H1 (cell line): Measurements from ENCODE around the gene NFAM1. TPM values are rescaled to one million over a fixed set of nuclear protein-coding genes. Genes with fewer than 3 reads are reported as not detected.

Experiments used
- CTCF ChIA-PET: fragments of 300-600 bp; sonication (Branson Sonifier 250); formaldehyde crosslinking; loops from one replicate; lab custom pipeline; 2021; ENCODE audit not compliant: partially characterized antibody; lab: Charles Lee
- POLR2A ChIA-PET: fragments of 300-600 bp; sonication (Branson Sonifier 250); formaldehyde crosslinking; loops from one replicate; lab custom pipeline; 2021; ENCODE audit warnings: inconsistent platforms; ENCODE audit not compliant: partially characterized antibody; lab: Charles Lee
- DNase-seq, 2 experiments: peaks; one replicate each; pipeline versions ENCODE4 v3.0.0 to v3.0.0-alpha.2; 2010 to 2022; ENCODE audit warnings: low spot score in 2 of 2, low read depth in 1 of 2, mixed read lengths in 1 of 2
- FAIRE-seq: peaks from 2 replicates; lab custom pipeline; 2011; peaks lifted over from hg19 to GRCh38; lab: Jason Lieb, UNC
- H2AFZ ChIP-seq: 2 replicates; pipeline ENCODE4 v1.8.1; 2012; ENCODE audit warnings: low read length, inconsistent platforms
- H2AK5ac ChIP-seq: 2 replicates; pipeline ENCODE4 v1.6.1; 2013; ENCODE audit warnings: low read depth, low read length
- H2BK120ac ChIP-seq: replicated peaks from 2 replicates; pipeline ENCODE3; 2013; ENCODE audit warnings: low read depth, low read length, inconsistent platforms
- H2BK12ac ChIP-seq: 2 replicates; pipeline ENCODE4 v1.6.1; 2013; ENCODE audit warnings: low read depth, low read length
- H2BK15ac ChIP-seq: 2 replicates; pipeline ENCODE4 v1.6.1; 2013; ENCODE audit warnings: low read length
- H2BK20ac ChIP-seq: 2 replicates; pipeline ENCODE4 v1.6.1; 2013; ENCODE audit warnings: low read length
- H2BK5ac ChIP-seq: 2 replicates; pipeline ENCODE4 v1.6.1; 2013; ENCODE audit warnings: low read depth, low read length
- H3K14ac ChIP-seq: 2 replicates; pipeline ENCODE4 v1.6.1; 2013; ENCODE audit warnings: inconsistent platforms; ENCODE audit not compliant: insufficient read length
- H3K18ac ChIP-seq: 2 replicates; pipeline ENCODE4 v1.6.1; 2013; ENCODE audit warnings: low read length; ENCODE audit errors: extremely low read depth
- H3K23ac ChIP-seq: 2 replicates; pipeline ENCODE4 v1.6.1; 2013; ENCODE audit warnings: inconsistent platforms; ENCODE audit not compliant: insufficient read length
- H3K23me2 ChIP-seq: 2 replicates; pipeline ENCODE4 v1.6.1; 2013; ENCODE audit warnings: low read depth, low read length
- H3K27ac ChIP-seq: 2 replicates; pipeline ENCODE4 v1.6.1; 2011; ENCODE audit warnings: low read depth, low read length, inconsistent platforms
- H3K27me3 ChIP-seq, 4 experiments: replicated peaks in 1 of 4; 1 replicate in 1 of 4; 2 replicates in 3 of 4; pipeline versions ENCODE4 v1.6.1 to v1.8.1; 2011 to 2013; ENCODE audit warnings: low read length in 3 of 4, mild to moderate bottlenecking in 3 of 4, inconsistent platforms in 2 of 4, mixed read lengths in 2 of 4, moderate library complexity in 1 of 4; ENCODE audit not compliant: control insufficient read depth in 3 of 4, insufficient read depth in 3 of 4; ENCODE audit errors: extremely low read depth in 1 of 4
- H3K36me3 ChIP-seq, 4 experiments: 2 replicates each; pipeline versions ENCODE4 v1.6.1 to v1.8.1; 2011 to 2013; ENCODE audit warnings: mild to moderate bottlenecking in 4 of 4, low read length in 3 of 4, moderate library complexity in 2 of 4, control low read depth in 1 of 4, inconsistent platforms in 1 of 4; ENCODE audit not compliant: insufficient read depth in 4 of 4, control insufficient read depth in 2 of 4
- H3K4ac ChIP-seq: replicated peaks from 2 replicates; pipeline ENCODE3; 2013; ENCODE audit warnings: low read length, low read depth, mixed read lengths, inconsistent platforms; ENCODE audit not compliant: insufficient read length
- H3K4me1 ChIP-seq, 4 experiments: replicated peaks in 1 of 4; 1 replicate in 1 of 4; 2 replicates in 3 of 4; pipeline versions ENCODE4 v1.6.1 to v1.8.1; 2011 to 2013; ENCODE audit warnings: low read length in 3 of 4, inconsistent platforms in 2 of 4, mixed read lengths in 1 of 4; ENCODE audit not compliant: insufficient read depth in 4 of 4, control insufficient read depth in 3 of 4
- H3K4me2 ChIP-seq, 2 experiments: 2 replicates each; pipeline versions ENCODE4 v1.6.1 to v1.8.1; 2011 to 2013; ENCODE audit warnings: low read depth in 2 of 2, low read length in 2 of 2, control low read depth in 1 of 2, inconsistent platforms in 1 of 2, mild to moderate bottlenecking in 1 of 2; ENCODE audit not compliant: insufficient read depth in 1 of 2
- H3K4me3 ChIP-seq, 4 experiments: fragments of 200-600, 300-600 bp in 1 of 4; sonication (generic), shearing (Covaris generic), sonication (Bioruptor Twin) in 1 of 4; 2 replicates each; pipeline versions ENCODE4 v1.5.1 to v1.8.1; 2011 to 2016; ENCODE audit warnings: low read length in 4 of 4, low read depth in 3 of 4, control low read depth in 2 of 4, inconsistent platforms in 2 of 4, mild to moderate bottlenecking in 2 of 4, mixed read lengths in 1 of 4, moderate library complexity in 1 of 4; ENCODE audit not compliant: insufficient read depth in 2 of 4; ENCODE audit errors: extremely low read depth in 1 of 4
- H3K56ac ChIP-seq: replicated peaks from 2 replicates; pipeline ENCODE3; 2013; ENCODE audit warnings: low read depth, mild to moderate bottlenecking, mixed read lengths, low read length, inconsistent platforms; ENCODE audit not compliant: insufficient read length
- H3K79me1 ChIP-seq: 2 replicates; pipeline ENCODE4 v1.6.1; 2013; ENCODE audit warnings: low read depth, low read length, control low read depth
- H3K79me2 ChIP-seq, 2 experiments: 2 replicates each; pipeline versions ENCODE4 v1.6.1 to v1.8.1; 2012 to 2013; ENCODE audit warnings: low read length in 2 of 2, mild to moderate bottlenecking in 2 of 2, inconsistent platforms in 1 of 2; ENCODE audit not compliant: insufficient read depth in 2 of 2, control insufficient read depth in 1 of 2
- H3K9ac ChIP-seq, 4 experiments: replicated peaks in 1 of 4; 1 replicate in 1 of 4; 2 replicates in 3 of 4; pipeline versions ENCODE4 v1.6.1 to v1.8.1; 2011 to 2013; ENCODE audit warnings: low read depth in 3 of 4, low read length in 3 of 4, control low read depth in 2 of 4, mild to moderate bottlenecking in 2 of 4, moderate library complexity in 2 of 4, inconsistent platforms in 1 of 4; ENCODE audit errors: extremely low read depth in 1 of 4
- H3K9me3 ChIP-seq, 2 experiments: 2 replicates each; pipeline versions ENCODE4 v1.6.1 to v1.8.1; 2012 to 2013; ENCODE audit warnings: mild to moderate bottlenecking in 2 of 2, moderate library complexity in 2 of 2, control low read depth in 1 of 2, inconsistent platforms in 1 of 2, low read depth in 1 of 2, low read length in 1 of 2, mixed read lengths in 1 of 2; ENCODE audit not compliant: insufficient read depth in 2 of 2
- H4K20me1 ChIP-seq, 2 experiments: replicated peaks in 1 of 2; 2 replicates each; pipeline versions ENCODE3 to v1.8.1; 2011 to 2013; ENCODE audit warnings: inconsistent platforms in 2 of 2, low read length in 2 of 2, mild to moderate bottlenecking in 1 of 2; ENCODE audit not compliant: insufficient read depth in 2 of 2, control insufficient read depth in 1 of 2
- H4K5ac ChIP-seq: 2 replicates; pipeline ENCODE4 v1.6.1; 2013; ENCODE audit warnings: low read length, low read depth, mixed read lengths, inconsistent platforms; ENCODE audit not compliant: insufficient read length
- H4K8ac ChIP-seq: 2 replicates; pipeline ENCODE4 v1.8.0; 2013; ENCODE audit warnings: mild to moderate bottlenecking, moderate library complexity, low read length, inconsistent platforms; ENCODE audit not compliant: insufficient read depth; ENCODE audit errors: extremely low read depth
- H4K91ac ChIP-seq: replicated peaks from 2 replicates; pipeline ENCODE3; 2013; ENCODE audit warnings: low read length, mixed read lengths, inconsistent platforms; ENCODE audit not compliant: insufficient read length
- BACH1 ChIP-seq: IDR thresholded peaks from 2 replicates; pipeline ENCODE4 v1.6.1; 2012; ENCODE audit warnings: low read length, improper control_type of control experiment
- CHD2 ChIP-seq: IDR thresholded peaks from 2 replicates; pipeline ENCODE4 v1.6.1; 2012; ENCODE audit warnings: low read length, improper control_type of control experiment
- JUND ChIP-seq: IDR thresholded peaks from 2 replicates; pipeline ENCODE4 v1.6.1; 2011; ENCODE audit warnings: mild to moderate bottlenecking, improper control_type of control experiment, low read length
- NANOG ChIP-seq: IDR thresholded peaks from 2 replicates; pipeline ENCODE4 v1.6.1; 2011; ENCODE audit warnings: low read length, low read depth, mild to moderate bottlenecking, inconsistent platforms; ENCODE audit not compliant: insufficient read depth, poor library complexity, severe bottlenecking
- RBBP5 ChIP-seq: IDR thresholded peaks from 2 replicates; pipeline ENCODE4 v1.7.1; 2012; ENCODE audit warnings: low read depth, mild to moderate bottlenecking, inconsistent platforms, low read length, moderate library complexity, borderline replicate concordance
- RNF2 ChIP-seq: fragments of 200-900, 300-1000 bp; sonication (generic); IDR thresholded peaks from 2 replicates; pipeline ENCODE4 v1.7.1; 2016; ENCODE audit warnings: borderline replicate concordance, low read depth, mild to moderate bottlenecking, antibody characterized with exemption, low read length; ENCODE audit not compliant: poor library complexity, severe bottlenecking; ENCODE audit errors: missing control alignments
- SAP30 ChIP-seq: fragments of 300-600 bp; sonication (generic); IDR thresholded peaks from 2 replicates; pipeline ENCODE4 v1.7.1; 2012; ENCODE audit warnings: low read length, moderate library complexity, mild to moderate bottlenecking, inconsistent platforms; ENCODE audit not compliant: insufficient read depth, insufficient replicate concordance
- SIN3A ChIP-seq, 2 experiments: IDR thresholded peaks in 1 of 2; conservative IDR thresholded peaks in 1 of 2; 2 replicates each; pipeline ENCODE4 v1.6.1; 2011 to 2012; ENCODE audit warnings: low read length in 2 of 2, improper control_type of control experiment in 1 of 2, low read depth in 1 of 2, mild to moderate bottlenecking in 1 of 2
- WGBS, 2 experiments: shearing (Covaris generic) in 1 of 2; methylation state at CpG; one replicate each; pipeline versions ENCODE4 v1.1.6 to v1.1.7; 2013 to 2015; ENCODE audit warnings: low lambda C conversion rate in 2 of 2, mixed read lengths in 2 of 2, inconsistent platforms in 1 of 2, low coverage in 1 of 2, missing lambda C conversion rate in 1 of 2; ENCODE audit not compliant: insufficient replicate concordance in 2 of 2, insufficient coverage in 1 of 2, insufficient read length in 1 of 2; ENCODE audit errors: extremely low coverage in 1 of 2, missing lambda C conversion rate in 1 of 2; 5-methylcytosine and 5-hydroxymethylcytosine counted together
- polyA plus RNA-seq, 7 experiments: library from polyadenylated mRNA; depleted of rRNA in 3 of 7; stranded (reverse) in 5 of 7; unstranded in 2 of 7; fragments of >200 nt in 5 of 7; fragments of 200-250 nt in 2 of 7; gene quantifications; 1 replicate in 5 of 7; 2 replicates in 1 of 7; 4 replicates in 1 of 7; pipeline versions ENCODE4 v1.2.1 to v1.2.3, GENCODE V29; 2011 to 2013; ENCODE audit warnings: missing spikeins in 2 of 7, mixed read lengths in 2 of 7
- total RNA-seq: library from RNA; stranded (reverse); fragmentation: NEBNext Ultra II Directional; extraction: Animal tissue kit (Norgen Biotek cat#: 25700); gene quantifications from 2 replicates; pipeline ENCODE4 v1.2.1, GENCODE V29; 2021
- TF ChIP-seq, protein P1 (sequence below), 3 experiments: IDR thresholded peaks; 1 replicate in 2 of 3; 2 replicates in 1 of 3; pipeline versions ENCODE4 v1.5.1 to v1.6.1; 2011; ENCODE audit warnings: low read length in 3 of 3, mild to moderate bottlenecking in 3 of 3, inconsistent platforms in 2 of 3, low read depth in 1 of 3, moderate library complexity in 1 of 3; ENCODE audit not compliant: insufficient read depth in 1 of 3; ENCODE audit errors: control extremely low read depth in 1 of 3

NFAM1 gene
- total and polyA plus RNA-seq, 2 of the 8 experiments (the other 6 are each of a cell fraction or from before 2014, with no cell fraction given): 0.62 to 0.73 TPM

DNA sequence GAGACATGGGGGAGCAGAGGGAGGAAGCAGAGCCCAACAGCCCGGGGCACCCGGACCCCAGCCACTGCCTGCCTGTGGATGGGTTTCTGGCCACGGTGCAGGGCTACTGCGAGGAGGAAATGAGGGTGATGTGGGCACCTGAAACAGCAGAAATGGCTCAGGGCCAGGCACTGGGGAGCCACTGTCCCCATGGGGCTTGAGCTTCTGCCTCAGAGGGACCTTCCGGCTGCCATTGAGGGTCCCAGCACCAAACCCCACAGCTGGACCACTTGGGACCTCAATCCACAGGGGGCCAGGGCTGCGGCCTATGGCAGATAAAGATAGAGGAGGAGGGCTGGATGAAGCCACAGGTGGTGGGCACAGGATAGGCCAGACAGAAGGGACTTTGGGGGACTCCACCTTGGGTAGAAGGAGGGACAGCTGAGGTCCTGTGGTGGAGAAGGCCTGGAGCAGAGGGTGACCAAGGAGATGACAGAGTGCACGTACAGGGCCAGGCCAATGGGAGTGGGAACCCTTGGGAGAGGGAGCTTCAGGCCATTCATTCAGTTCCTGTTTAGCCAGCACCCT, 48.3 kb downstream of the NFAM1 start:
- Histone ChIP-seq H2BK12ac (no peak overlapping the region), H2BK15ac (no peak overlapping the region), H2AFZ (no peak overlapping the region), H3K27ac (no peak overlapping the region), H3K4me2 (no peak overlapping the region), H3K14ac (no peak overlapping the region), H4K91ac (no peak overlapping the region), H4K5ac (no peak overlapping the region), H3K18ac (no peak overlapping the region), H2BK20ac (no peak overlapping the region), H4K20me1 (no peaks in the 10 kb centered on the region), H3K4me1 (peaks cover 0 to 21% (median 5%) of the 10 kb centered on the region in 4 experiments; a peak in 6 of 7 replicates), H3K56ac (no peak overlapping the region), H2AK5ac (no peak overlapping the region), H2BK5ac (no peak overlapping the region), H3K79me1 (no peaks in the 10 kb centered on the region), H3K9me3 (no peaks in the 10 kb centered on the region), H3K79me2 (no peaks in the 10 kb centered on the region), H4K8ac (no peak overlapping the region), H3K23me2 (no peaks in the 10 kb centered on the region; the same call in 1 of the 2 replicates), H3K27me3 (peaks cover 0 to 8% (median 2%) of the 10 kb centered on the region in 4 experiments; a peak in 3 of 7 replicates), H3K36me3 (no peaks in the 10 kb centered on the region), H3K23ac (no peak overlapping the region), H3K9ac (no peak overlapping the region), H2BK120ac (no peak overlapping the region), H3K4ac (no peak overlapping the region), H3K4me3 (no peak overlapping the region)
- CTCF ChIA-PET: interaction anchor here (0.5 to 6.5 kb wide), 10 partner anchors 8 to 90 kb away, joined by 3 to 22 read pairs (median 4); no protein-coding TSS in a partner anchor
- DNase-seq (no peak), FAIRE-seq (no peak)
- POLR2A ChIA-PET: interaction anchor here (1.4 kb wide), 1 partner anchor 16 kb away, joined by 3 read pairs; no protein-coding TSS in a partner anchor
- 86% methylated on average over 7 of the region's 7 CpGs; no CpG with 5 or more reads in 1 of the 2 experiments for WGBS, 2 experiments
- TF ChIP-seq BACH1: no peak
- no peak for TF ChIP-seq NANOG
- no peak for TF ChIP-seq CHD2
- no peak for TF ChIP-seq JUND
- TF ChIP-seq SIN3A (conservative IDR thresholded peaks at IDR 0.05 in 1 of 2, IDR thresholded peaks at IDR 0.05 in 1 of 2; ENCODE audit: low read depth in 1 of 2, low read length in 2 of 2): no peak
- no peak for TF ChIP-seq SAP30
- no peak for TF ChIP-seq RBBP5
- TF ChIP-seq RNF2: no peak
- TF ChIP-seq, protein P1, sequence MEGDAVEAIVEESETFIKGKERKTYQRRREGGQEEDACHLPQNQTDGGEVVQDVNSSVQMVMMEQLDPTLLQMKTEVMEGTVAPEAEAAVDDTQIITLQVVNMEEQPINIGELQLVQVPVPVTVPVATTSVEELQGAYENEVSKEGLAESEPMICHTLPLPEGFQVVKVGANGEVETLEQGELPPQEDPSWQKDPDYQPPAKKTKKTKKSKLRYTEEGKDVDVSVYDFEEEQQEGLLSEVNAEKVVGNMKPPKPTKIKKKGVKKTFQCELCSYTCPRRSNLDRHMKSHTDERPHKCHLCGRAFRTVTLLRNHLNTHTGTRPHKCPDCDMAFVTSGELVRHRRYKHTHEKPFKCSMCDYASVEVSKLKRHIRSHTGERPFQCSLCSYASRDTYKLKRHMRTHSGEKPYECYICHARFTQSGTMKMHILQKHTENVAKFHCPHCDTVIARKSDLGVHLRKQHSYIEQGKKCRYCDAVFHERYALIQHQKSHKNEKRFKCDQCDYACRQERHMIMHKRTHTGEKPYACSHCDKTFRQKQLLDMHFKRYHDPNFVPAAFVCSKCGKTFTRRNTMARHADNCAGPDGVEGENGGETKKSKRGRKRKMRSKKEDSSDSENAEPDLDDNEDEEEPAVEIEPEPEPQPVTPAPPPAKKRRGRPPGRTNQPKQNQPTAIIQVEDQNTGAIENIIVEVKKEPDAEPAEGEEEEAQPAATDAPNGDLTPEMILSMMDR (IDR thresholded peaks at IDR 0.05; ENCODE audit: control extremely low read depth in 1 of 3, insufficient read depth in 1 of 3, low read depth in 1 of 3, low read length in 3 of 3): no peak
